HG03469 (cell line): ENCODE measurements around the gene SEMG2.

Experiments used
- ATAC-seq: cut with Tn5 transposase; IDR thresholded peaks from one replicate; pipeline ENCODE4 v1.9.1; 2021; ENCODE audit warnings: mild to moderate bottlenecking, moderate library complexity, moderate number of reproducible peaks; ENCODE audit not compliant: unreplicated experiment

Gene SEMG2

DNA sequence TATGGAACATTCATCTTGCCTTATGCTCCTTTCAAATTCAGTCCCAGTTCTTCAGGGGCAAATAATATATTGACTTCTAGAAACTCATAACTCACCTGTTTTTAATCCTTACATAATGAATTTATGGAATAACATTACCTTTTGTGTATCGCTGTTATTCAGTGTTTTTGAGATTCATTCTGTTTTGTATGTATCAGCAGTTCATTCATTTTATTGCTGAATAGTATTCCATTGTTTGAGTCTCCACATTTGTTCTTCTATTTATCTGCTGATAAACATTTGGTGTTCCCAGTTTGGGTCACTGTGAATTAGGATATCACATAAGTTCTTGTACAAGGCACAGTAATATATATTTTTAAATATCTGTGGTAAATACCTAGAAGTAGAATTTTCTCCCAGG is 5.1 kb downstream of the SEMG2 start:
- ATAC-seq = no peak

DNA sequence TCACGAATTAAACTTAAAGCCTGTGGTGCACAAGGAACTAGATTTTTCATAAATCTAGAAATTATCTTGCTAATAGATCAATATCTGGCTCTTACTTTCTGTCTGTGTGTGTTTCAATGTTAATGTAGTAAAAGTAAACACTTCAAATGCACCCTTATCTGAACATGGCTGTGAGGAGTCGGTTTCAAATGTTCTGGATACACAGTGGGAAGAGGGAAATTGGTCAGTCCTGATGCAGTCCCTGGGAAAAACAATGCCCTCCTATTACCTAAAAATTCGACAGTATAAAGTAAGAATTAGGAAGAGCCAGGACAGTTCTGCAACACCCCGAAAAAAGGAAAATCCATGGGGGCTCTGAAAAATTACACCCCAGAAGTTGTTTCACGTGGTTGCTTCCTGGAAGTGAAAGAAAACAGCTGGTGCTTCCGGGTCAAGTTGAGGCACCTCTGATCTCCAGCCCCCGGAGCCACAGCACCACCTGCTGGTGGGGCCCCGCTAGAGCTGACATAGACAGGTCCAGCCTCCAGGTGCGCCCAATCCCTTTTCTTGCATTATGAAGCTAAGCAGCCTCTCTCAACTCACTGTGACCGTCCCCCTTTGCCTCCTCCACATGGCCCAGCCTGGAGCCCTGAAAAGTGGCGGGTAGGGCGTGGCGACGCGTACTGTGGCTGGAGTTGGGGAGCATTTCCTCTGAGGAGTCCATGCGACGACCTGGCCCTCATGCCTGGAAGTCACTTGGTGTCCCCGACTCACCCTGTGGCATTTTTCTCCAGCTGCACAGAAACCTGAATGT is 8.3 kb downstream of the SEMG2 start:
- ATAC-seq = no peak

- ATAC-seq = no peak
Measured at GRCh38 chr20:45230631-45231030, 9.5 kb downstream of the SEMG2 start.

- no peak for ATAC-seq
Measured at GRCh38 chr20:45235995-45236394, 14.8 kb downstream of the SEMG2 start.

- no peak for ATAC-seq
Measured at GRCh38 chr20:45238139-45238538, 17.0 kb downstream of the SEMG2 start.

DNA sequence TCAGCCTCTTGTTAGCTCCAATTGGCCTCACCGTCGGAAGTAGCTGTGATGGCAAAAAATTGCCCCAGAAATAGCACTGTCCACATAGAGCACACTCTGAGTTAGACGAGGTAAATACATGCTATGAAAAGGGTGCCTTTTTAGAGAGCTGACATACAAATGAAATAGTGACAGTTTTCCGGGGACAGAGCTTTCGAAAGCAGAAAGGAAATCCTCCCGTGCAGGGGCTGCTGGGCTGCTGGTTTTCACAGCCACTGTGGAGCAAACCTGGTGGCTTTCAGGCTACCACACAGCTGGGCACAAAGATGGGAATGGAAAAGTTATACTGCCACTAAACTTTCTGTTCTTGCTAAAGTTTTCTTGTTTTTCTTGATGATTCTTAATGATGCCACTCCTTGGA is 24.9 kb downstream of the SEMG2 start:
- ATAC-seq = no peak

GRCh38 chr20:45247865-45248264 is 26.7 kb downstream of the SEMG2 start:
- no peak for ATAC-seq

DNA sequence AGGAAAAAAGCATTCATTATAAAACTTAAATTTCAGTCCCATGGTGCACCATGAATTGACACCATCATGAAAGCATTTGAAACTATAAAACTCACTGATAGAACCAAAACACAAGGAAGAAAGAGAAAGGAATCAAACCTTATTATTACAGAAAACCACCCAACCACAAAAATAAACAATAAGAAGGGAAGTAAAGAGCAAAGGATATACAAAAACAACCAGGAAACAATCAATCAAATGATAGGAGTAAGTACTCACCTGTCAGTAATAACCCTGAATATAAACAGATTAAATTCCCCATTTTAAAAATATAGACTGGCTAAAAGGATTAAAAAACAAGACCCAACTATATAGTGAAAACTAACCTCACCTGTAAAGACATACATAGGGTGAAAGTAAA is 27.4 kb downstream of the SEMG2 start:
- no peak for ATAC-seq

DNA sequence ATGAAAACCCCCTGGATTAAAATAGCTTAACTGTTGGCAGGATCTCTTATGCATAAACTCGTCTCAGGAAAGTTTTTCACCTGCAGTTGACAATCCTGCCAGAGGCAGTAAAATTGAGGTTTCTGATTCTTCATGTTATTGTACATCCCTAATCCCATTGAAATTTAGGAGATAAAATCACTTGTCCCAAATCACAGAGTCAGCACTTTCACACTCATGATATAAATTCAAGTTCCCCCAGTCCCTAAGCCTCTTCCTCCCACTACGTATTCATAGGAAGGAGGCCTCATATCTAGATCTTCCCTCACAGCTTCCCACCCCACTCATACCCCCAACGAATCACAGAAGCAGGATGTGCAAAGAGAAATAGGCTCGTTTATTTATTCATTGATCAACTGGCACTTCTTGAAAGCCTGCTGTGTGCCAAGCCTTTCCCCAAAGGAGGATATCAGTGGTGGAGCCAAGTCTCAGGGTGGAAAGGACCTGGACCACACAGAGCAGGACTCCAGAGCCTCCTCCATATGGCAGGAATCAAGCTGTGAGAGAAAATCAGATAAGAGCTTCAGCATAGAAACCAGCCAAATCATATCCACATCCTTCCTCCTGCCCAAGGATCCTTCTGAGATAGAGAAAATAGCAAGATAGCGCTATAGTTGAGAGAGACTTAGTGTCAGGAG is 30.8 kb downstream of the SEMG2 start:
- ATAC-seq = no peak

GRCh38 chr20:45253261-45253660 is 32.1 kb downstream of the SEMG2 start:
- no peak for ATAC-seq

DNA sequence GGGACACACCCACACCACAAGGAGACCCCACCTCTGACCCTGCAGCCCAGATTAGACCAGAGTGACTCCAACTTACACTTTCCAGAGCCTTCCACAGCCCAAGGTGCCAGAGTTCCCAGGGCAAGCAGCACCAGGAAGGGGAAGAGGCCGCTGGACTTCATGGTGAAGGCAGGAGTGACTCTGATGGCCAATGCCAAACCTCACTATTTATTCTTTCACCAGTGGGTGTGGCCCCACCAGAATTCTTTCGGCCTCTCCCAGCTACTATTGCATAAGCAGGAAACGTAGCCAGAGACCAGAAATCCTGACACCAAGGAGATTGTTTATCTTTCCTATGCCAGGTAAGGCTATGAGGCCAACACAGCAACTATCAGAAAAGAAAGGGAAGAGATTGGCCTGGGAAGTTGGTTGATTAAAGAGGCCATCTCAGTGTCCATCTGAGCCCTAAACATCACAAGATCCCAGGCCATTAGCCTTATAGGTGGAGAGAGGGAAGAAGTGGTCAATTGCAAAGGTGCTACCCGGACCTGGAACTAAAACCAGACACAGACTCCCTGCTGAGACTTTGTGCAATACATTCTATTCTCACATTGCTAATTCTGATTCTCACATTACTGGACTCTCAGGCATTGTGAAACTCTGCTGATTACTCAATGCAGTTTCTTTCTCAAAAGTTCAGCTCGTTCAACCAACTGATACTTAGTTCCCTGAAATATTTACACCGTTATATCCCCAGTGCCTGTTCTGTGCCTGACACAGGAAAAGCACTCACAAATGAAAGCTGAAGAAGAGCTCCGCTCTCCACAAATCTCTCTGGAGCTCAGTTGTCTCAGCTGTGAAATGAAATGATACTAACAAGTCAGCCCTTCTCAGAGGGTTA is 33.5 kb downstream of the SEMG2 start, which contains the start of gene SLPI:
Gene SLPI, minus strand, starts transcription at position 182 of the 880 bp plus-strand sequence. Its CDS starts 21 bp downstream, at position 161.
- ATAC-seq = no peak

DNA sequence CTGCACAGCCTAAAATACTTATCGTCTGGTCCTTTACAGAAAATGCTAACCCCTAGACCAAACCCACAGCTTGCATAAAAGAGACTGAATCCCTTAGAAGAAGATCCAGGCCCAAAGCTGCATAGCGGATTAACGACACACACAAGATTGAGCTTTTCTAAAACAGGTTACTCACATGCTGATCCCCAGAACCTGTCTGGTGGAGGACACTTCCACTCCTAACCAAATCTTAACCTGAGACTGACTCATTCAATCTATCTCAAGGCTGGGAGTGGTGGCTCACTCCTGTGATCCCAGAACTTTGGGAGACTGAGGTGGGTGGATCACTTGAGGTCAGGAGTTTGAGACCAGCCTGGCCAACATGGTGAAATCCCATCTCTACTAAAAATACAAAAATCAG is 36.0 kb downstream of the SEMG2 start:
- no peak for ATAC-seq

GRCh38 chr20:45257711-45258110 is 36.5 kb downstream of the SEMG2 start:
- ATAC-seq = no peak

GRCh38 chr20:45258259-45258658 is 37.1 kb downstream of the SEMG2 start:
- ATAC-seq = no peak

DNA sequence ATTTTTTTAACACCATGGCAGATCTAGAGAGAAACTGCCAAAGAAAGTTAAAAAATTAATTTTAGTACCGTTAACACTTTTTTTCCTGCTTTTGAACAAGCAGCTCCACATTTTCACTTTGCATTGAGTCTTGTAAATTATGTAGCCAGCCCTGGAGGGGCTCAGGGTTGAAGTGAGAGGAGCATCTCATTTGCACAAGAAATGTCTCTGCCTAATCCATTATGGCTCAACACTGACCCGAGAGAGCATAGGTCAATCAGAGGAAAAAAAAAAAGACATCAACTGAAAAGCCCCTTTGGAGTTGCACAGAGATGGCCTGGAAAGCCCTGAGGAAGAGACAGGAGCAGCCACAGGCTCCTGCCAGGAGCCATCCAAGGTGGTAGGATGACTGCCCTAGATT is 37.5 kb downstream of the SEMG2 start:
- ATAC-seq = no peak

- no peak for ATAC-seq
Measured at GRCh38 chr20:45263556-45264266, 42.5 kb downstream of the SEMG2 start.

DNA sequence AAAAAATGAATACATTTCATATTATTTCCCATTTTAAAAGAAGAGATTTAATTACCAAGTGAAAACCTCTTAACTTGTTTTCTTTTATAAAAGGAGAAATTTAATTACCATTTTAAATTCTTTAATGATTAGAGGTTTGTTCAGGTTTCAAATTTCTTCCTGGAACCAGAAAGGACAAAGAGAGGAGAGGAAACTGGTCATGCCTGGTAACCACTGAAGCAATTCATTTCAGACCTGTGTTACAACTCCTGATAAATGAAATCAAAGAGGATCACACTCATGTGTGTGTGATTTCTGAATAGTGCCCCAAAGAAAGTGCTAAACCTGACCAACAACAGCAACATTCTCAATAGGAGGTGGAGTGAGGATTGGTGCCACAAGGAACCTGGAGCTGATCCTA is 45.8 kb downstream of the SEMG2 start:
- ATAC-seq = no peak

DNA sequence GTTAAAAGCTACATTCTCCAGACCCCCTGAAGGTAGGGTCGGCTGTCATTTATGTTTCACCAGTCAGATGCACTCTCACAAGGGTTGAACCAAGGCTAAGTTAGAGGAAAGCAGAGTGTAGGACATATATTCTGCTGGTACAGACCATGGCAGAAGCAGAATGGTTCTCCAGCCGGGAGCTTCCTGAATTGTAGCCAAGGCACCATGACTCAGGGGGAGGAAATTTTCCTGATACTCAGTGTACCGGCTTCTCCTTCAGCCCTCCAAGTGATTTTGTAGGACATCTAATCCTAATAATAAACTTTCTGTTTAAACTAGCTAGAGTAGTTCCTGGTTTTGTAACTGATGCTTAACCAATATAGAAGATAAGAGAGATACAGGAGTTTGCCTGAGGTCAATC is 47.4 kb downstream of the SEMG2 start:
- no peak for ATAC-seq

DNA sequence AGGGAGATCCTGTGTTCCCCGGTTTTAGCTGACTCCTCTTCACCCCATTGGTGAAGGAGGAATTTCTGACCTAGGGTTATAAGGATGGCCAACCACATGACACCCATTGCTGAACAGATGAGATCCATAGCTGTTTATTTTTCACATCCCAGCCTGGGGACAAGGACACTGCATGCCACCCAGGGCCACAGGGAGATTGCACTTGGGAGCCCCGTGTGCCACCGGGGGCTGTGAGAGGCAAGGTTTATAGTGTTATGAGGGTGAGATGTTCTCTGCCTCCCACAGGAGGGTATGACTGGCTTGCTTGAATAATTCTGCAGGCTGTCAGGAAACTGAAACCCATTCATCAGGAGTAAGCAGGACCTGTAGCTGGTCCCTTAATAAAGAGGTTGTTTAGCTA is 47.9 kb downstream of the SEMG2 start:
- no peak for ATAC-seq

GRCh38 chr20:45269754-45270270 is 48.6 kb downstream of the SEMG2 start:
- no peak for ATAC-seq
